T-helper 1 cell treated with Interleukin-12 subunit alpha and Interleukin-12 subunit beta and Interleukin-4 antibody, amounts not matched to agents 30 ng/mL and 1 ng/mL, for 36 hours (primary cell): ENCODE results near the gene KLK2. TPM values are rescaled to one million over a fixed set of nuclear protein-coding genes. Genes with fewer than 3 reads are reported as not detected.
"Not testable (repeated sequence)": the region's sequence is repeated elsewhere in the genome, so short reads cannot be mapped to it uniquely, and the experiment has no call there.

ENCODE experiments used
- intact Hi-C: fragments of 100-400 bp; cut with micrococcal nuclease; formaldehyde crosslinking; loops from one replicate; pipeline ENCODE4 v1.15.1; 2024
- total RNA-seq: library from RNA; stranded (reverse); gene quantifications from 2 replicates; pipeline ENCODE4 v1.2.3, GENCODE V29; 2022

Gene KLK2
- total RNA-seq, 1 donor from 2014 or later = not detected

GRCh38 chr19:50891253-50891625, 18.0 kb downstream of the KLK2 start:
- intact Hi-C loops = no loop called here

GRCh38 chr19:50893047-50893736, 20.0 kb downstream of the KLK2 start:
- intact Hi-C loops = no loop called here

- intact Hi-C loops = no loop called here
These were observed 21.5 kb downstream of the KLK2 start for GRCh38 chr19:50894478-50895356.

GRCh38 chr19:50896089-50896590, 22.9 kb downstream of the KLK2 start:
- intact Hi-C loops = not testable (repeated sequence)

GRCh38 chr19:50896591-50897190, 23.5 kb downstream of the KLK2 start:
- intact Hi-C loops = no loop called here

GRCh38 chr19:50897191-50897607, 24.0 kb downstream of the KLK2 start:
- intact Hi-C loops = no loop called here

- intact Hi-C loops = no loop called here
These were observed 24.4 kb downstream of the KLK2 start for GRCh38 chr19:50897612-50898011.

- intact Hi-C loops = no loop called here
These were observed 24.8 kb downstream of the KLK2 start for GRCh38 chr19:50898018-50898417.

- intact Hi-C loops = no loop called here
These were observed 26.3 kb downstream of the KLK2 start for GRCh38 chr19:50899569-50899968.

- intact Hi-C loops = no loop called here
These were observed 29.4 kb downstream of the KLK2 start for GRCh38 chr19:50902640-50903039.

GRCh38 chr19:50906217-50906616, 33.0 kb downstream of the KLK2 start:
- intact Hi-C loops = loop anchor here (1.0 kb wide), 1 partner anchor 16 kb away; no protein-coding TSS in a partner anchor

- intact Hi-C loops = no loop called here
These were observed 35.1 kb downstream of the KLK2 start for GRCh38 chr19:50908336-50908735.

- intact Hi-C loops = no loop called here
These were observed 36.2 kb downstream of the KLK2 start for GRCh38 chr19:50909240-50910070.

- intact Hi-C loops = no loop called here
These were observed 37.5 kb downstream of the KLK2 start for GRCh38 chr19:50910722-50911121.

- intact Hi-C loops = no loop called here
These were observed 38.2 kb downstream of the KLK2 start, which contains the start of gene KLK4 for GRCh38 chr19:50911206-50912101. TSS of gene KLK4 (minus strand) at chr19:50911395. CDS start at chr19:50910738, 657 bp downstream.

GRCh38 chr19:50912102-50912599, 38.9 kb downstream of the KLK2 start:
- intact Hi-C loops = no loop called here

GRCh38 chr19:50912727-50913716, 39.8 kb downstream of the KLK2 start:
- intact Hi-C loops = no loop called here

GRCh38 chr19:50916069-50916468, 42.8 kb downstream of the KLK2 start:
- intact Hi-C loops = no loop called here
